ENCODE results near the gene MB.

Gene MB

DNA sequence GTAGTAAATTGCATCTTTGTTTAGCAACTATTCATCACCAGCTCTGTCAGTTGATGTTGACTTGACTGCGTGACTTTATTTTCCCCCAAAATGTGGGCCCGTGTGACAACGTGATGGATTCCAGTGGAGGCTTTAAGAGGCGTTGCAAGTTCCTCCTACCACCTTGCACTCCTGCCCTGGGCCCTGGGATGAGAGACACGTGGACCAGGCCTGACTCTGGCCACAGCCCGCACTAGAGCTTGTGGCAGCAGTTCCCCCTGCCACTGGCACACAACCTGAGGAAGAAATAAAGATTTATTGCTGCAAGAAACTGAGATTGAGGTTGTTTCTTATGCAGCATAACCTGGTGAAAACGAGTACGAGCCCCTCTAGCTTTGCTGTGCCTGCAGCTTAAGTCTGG is 44.6 kb downstream of the MB start:
- DNase-seq (ENCODE audit: low spot score): peak; percentile 51

DNA sequence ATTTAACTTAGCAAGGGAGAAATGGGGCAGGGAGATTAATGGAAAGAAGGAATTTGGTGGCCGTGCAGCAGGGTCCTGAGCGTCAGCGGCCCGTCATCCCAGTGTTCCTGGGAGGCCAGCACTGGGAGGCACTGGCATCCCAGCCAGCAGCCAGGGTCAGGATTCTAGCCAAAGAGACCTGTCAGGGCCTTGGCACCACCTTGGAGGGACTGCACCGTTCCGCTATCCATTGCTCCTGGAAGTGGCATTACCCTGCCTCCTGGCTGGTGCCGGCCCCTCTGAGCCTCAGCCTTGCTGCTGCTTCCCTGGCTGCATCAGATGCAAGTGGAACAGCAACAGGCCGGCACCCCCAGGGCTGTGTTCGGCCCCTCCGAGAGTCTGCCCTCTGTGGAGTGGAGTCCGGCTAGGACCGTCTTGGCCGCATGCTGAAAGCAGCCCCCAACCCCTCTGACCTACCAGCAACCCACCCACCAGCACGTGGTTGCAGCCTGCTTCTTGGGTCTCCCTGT is 46.4 kb downstream of the MB start:
- DNase-seq (ENCODE audit: low spot score): no peak

DNA sequence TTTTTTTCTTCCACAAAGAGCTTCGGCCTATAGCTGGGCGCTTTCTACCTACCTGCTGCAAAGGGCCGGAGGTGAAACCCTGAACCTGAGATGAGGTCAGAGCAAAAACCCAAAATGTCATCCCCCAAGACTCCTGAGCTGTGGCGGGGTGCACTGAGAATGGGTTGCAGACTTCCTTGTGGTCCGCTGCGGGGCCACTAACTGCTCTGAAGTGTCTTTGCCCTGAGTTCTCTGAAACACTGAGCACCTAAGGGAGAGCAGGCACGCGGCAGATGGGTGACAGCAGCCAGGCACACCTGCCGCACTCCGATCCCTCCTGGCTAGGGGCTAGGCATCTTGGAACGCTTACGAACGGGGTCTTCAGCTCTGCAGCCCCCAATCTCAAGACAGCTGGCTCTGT is 47.2 kb downstream of the MB start:
- DNase-seq (ENCODE audit: low spot score): no peak

DNA sequence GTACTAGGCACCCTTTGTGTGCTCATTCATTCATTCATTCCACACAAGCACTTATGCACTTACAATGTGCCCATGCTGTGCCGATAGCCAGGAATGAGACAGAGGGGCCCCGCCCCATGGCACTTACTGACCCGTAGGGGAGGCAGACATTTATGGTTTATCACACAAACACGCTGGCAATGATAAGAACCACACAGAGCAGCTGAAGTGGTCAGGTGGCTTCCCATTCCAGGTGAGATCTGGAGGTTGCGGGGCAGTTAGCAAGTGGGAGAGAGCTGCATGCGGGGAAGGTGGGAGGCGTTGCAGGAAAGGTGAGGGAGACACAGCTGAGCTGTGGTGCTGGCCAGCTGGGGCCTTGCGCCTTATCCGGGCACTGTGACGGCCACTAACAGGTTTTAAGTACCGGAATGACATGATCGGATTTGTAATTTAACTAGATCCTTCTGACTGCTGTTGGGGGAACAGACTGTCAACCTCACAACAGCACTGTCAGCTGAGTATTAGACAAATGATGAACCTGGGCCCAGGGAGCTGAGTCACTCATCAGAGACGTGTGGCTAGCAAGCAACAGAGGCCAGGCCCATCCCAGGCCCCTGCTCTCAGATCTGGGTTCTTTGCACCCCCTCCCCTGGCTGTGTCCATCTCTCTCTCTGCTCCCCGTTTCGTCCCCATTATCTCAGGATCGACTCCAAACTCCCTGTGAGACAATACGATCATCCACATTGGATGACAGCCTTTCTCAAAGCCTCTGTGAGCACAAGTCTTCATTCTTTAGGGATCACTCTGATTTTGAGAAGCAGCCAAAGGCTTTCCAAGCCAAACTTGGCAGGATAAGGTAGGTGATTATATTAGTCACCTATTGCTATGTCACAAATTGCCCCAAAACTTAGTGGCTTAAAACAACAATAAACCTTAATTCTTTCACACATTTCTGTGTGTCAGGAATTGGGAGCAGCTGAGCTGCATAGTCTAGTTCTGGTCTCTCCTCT is 48.1 kb downstream of the MB start:
- DNase-seq (ENCODE audit: low spot score): no peak

DNA sequence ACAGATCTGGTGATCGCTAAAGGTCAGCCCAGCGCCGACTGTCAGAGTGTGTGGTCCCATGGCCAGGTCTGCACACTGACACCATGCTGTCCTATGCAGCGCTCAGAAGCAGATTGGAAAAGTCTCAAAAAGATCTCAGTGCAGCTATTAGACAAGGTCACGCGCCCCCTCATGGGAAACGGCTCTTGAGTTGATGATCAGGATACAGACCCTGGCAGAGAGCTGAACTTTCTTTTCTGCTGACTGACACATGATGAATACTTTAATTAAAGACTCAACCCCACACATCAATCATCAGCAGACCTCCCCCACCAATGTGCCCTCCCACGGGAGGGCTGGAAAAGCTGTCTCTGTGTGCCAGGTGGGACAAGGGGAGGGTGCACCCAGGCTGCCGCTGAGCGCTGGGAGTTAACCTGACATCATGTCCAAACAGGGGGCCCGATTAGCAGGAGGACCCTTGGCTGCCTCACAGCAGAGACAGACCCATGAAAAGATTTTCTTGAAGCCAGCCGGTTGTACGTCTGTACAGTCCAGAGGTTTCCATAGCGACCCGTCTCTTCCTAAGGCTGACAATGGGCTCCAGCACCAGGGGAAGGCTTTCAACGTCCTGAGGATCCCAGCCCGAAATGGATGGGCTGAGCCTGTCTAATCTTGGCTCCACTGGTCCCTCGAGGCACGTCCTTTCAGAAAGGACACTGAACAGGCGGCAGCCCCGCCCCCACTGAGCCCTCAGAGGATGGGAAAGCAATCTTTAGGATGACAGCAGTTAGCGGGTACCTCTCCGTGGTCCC is 49.6 kb downstream of the MB start:
- DNase-seq (ENCODE audit: low spot score): no peak

DNA sequence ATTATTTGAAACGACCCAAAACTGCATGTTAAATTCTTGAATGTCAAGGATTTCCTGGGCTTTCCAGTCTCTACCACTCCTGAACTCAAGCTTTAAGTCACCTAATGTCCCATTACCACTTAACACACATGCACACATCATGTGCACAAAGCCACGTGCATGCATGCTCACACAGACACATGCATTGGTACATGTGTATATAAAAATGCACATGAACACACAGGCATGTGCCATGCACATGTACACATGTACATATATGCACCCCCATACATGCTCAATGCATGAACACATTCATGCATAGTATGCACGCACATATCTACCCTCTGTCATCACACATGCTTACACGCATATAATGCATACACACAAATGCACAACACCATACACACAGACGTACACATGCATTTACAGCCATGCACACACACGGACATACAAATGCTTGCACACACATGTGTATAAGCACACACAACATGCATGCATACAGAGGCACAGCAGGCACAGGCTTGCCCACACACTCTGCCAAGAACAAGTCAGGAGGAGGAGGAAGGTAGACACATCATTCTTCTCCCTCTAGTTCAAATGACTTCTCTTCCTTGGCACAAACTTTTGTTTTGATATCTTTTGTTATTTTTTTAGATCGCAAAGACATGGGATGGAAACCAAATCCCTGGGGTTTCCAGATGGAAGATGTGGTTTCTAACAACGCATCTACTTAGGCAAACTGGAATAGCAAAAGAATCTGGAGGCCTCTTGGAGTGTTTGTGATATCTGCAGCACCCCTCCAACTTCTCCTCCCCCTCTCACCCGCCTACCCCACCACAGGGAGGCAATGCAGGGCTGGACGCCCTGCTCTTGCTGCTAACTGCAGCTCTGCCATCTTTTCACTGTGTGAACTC is 51.9 kb downstream of the MB start:
- DNase-seq (ENCODE audit: low spot score): no peak

DNA sequence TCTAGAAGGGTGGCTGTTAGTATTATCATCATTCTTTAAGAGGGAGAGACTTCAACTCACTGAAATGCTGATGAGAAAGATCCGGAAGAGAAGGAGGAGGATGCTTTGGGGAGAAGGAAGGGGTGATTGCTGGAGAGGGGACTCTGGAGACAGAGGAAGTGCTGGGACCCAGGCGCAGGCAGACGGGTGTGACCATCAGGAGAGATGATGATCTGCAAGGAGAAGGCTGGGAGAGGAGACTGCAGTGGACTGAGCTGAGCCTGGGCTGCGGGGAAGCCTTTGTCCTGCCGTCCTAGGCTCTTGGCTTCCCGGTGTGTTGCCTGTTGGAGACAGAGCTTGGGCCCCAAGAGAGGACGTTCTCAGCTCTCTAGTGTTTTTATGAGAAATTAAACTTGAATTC is 53.9 kb downstream of the MB start:
- DNase-seq (ENCODE audit: low spot score): no peak

DNA sequence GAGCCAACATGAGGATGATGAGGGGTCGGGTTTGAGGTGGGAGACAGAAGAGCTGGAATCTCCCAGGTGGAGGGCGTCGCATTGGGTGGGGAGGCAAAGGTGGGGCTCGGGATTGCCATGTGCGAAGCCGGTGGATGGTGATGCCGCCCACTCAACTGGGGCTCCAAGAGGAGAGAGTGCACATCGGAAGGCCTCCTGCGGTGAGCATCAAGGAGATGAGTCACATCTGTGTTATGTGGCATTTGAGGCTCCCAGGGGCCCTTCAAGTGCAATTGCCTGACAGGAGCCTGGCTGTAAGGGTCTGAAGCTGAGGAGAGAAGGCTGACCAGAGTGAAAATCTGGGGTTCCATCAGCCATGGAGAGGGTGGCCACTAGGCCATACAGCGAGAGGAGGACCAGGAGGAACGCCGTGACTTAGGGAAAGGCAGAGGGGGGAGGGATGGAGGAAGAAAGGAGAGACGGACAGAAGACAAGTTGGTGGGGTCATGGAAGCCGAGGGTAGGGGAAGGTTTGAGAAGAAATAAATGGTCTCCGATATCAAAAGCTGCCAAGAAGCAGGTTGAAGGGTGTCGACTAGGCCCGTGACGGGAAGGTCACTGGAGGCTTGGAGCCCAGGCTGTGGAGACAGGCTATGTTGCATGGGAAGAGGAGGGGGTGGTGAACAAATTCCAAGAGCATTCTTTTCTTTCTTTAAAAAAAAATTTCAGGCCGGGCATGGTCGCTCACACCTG is 55.2 kb downstream of the MB start:
- DNase-seq (ENCODE audit: low spot score): no peak

DNA sequence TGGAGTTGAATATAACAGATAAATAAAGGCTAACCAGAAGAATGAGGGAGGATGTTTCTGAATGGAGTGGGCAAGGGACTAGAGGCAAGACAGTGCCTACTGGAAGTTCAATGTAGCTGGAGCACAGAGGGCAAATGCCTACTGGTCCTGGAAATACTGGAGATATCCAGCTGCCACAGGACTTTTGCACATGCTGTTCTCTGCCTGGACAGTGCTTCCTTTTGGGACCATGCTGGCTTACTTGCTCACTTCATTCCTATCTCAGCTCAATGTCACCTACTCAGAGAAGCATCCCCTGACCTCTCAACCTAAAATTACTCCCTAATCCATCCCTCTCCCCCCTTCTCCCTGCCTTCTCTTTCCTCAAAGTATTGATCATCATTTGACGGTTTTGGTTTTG is 56.3 kb downstream of the MB start:
- DNase-seq (ENCODE audit: low spot score): no peak

DNA sequence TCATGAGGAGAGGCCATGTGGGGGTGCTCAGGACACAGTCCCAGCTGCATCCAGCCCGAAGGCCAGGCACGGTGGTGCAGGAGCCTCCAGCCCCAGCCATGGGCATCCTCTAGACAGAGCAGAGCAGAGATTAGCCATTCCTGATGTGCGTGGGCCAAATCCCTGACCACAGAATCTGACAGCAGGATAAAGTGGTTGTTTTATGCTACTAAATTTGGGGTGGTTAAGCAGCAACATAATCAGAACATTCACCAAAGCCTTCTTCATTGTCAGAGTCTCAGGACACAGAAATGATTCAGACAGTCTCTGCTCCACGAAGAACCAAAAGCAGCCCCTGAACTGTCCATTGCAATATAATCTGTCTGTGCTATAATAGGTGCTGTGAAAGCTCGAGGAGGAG is 56.8 kb downstream of the MB start:
- no peak for DNase-seq (ENCODE audit: low spot score)

DNA sequence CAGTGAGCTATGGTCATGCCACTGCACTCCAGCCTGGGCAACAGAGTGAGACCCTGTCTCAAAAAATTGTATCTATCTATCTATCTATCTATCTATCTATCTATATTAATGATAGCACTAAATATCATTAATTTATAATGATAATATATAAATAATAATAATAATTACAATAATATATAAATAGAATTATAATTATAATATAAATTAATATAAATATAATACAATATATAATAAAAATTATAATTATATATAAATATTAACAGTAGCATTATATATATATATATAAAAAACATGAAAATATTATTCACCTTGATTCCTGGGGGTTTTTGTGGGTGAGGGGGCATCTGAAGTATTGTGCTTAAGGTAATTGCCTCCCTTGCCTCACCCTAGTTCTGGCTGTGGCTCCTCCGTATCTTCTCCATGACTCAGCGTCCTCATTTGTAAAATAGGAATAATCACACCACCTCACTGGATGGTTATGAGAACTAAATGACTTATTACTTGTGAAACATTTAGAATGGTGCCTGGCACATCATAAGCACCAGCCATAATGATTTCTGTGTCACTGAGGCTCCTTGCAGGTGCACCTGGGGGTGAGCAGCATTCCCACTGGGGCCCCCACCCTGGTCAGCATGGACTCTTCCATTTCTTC is 57.6 kb downstream of the MB start:
- no peak for DNase-seq (ENCODE audit: low spot score)

DNA sequence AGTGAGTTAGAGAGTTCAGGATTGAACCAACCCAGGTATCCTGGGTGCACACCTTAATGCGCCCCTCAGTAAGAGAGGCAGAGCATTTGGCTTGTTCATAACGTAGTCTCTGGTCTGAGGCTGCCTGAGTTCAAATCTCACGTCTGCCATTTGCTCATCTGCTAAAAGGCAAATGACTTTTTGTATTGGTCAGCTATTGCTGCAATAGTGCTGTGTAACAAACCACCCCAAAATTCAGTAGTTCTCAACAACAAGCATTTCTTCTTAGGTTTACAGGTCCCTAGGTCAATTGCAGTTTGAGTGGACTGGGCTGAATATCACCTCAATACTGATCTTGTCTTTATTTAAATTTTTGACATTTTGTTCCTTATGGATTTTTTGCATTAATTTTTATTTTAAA is 58.4 kb downstream of the MB start:
- DNase-seq (ENCODE audit: low spot score): no peak

DNA sequence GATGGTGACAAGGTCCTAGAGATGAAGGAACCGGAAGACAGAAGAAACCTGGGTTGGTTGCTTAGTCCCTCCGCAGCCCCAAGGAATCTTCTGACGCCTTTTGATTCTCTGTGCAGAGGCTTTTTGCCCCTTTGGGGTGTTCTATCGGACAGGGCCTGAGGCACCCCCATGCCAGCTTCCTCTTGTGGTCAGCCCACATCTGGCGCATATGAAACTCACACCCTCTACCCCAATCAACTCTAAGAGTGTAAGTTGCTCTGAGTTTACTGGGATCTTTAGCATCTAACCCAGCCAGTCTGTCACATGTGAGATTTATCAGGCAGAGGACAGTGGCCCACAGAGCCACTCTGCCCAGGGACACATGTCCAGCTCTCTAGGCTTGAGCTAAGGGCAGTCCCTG is 59.1 kb downstream of the MB start:
- DNase-seq (ENCODE audit: low spot score): no peak
